CD4-positive, alpha-beta T cell treated with Interleukin-12 subunit alpha and Interleukin-12 subunit beta, for 1 hour (primary cell): ENCODE results near the gene ARHGAP27.

Experiments used
- DNase-seq: peaks from one replicate; pipeline ENCODE4 v3.0.0-alpha.2; 2020

ARHGAP27 gene

DNA sequence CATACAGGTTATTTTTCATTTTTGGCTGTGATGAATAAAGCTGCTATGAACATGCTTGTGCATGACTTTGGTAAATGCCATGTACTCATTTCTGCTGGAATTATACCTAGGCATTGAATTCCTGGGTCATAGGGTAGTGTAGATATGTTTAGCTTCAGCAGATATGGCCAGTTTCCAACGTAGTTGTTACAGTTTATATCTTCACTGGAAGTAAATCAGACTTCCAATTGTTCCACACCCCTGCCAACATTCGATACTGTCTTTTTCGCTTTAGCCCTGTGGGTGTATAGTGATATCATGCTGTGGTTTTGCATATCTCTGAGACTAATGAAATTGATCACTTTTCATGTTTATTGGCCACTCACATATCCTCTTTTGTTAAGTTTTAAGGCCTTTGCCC is 50.4 kb downstream of the ARHGAP27 start:
- DNase-seq = no peak

DNA sequence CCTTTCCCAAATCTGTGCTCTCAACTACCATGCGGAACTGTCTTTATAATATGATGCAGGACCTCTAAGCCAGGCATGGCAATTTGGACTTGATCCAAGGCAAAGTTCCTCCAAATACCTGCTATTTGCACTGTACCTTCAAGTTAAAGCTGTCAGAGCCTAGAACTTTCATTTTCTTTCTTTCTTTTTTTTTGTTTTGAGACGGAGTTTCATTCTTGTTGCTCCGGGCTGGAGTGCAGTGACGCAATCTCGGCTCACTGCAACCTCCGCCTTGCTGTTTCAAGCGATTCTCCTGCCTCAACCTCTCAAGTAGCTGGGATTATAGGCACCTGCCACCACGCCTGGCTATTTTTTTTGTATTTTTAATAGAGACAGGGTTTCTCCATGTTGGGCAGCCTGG is 51.7 kb downstream of the ARHGAP27 start:
- no peak for DNase-seq

DNA sequence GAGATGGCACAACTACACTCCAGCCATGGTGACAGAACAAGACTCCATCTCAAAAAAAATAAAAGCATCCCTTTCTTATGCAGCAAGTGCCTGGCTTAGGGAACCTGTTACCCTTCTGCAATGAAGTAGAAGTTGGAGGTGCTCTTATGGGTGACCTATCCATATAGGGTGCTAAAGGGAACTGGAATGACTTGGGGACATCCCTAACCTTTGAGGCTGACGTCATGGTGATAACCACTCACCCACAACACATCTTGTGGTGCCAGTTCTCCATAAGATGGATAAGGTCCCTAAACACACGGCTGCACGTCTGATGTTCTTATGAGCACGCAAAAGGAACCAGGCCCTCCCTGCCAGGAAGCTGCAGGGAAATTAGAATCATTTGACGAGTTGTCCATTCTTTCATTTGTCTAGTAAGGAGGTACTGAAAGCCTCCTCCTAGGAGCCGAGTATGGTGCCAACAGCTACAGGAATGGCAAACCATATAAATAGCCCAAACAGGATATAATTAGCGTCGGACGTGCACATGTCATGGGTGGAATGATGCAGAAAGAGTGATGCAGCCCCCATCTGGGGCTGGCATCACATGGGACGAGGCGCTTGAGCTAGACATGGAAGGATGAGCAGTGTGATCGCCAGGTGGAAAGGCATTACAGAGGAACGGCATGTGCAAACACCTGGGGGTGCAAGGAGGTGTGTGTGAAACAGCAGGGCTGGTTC is 52.5 kb downstream of the ARHGAP27 start:
- no peak for DNase-seq

DNA sequence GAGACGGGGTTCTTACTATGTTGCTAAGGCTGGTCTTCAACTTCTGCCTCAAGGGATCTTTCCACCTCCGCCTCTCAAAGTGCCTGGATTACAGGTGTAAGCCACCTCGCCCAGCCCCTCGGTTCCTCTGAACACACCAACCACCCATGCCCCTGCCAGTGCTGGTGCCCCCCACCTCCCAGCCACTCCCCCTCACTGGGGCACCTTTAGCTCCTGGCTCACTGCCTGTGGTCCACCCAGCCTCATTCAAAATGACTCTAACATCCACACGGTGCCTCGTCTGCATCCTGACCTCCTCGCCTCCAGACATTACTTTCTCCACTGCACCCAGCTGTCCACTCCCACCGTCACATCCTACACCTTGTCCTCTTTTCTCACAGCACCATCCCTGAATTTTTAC is 55.3 kb downstream of the ARHGAP27 start:
- DNase-seq = no peak

DNA sequence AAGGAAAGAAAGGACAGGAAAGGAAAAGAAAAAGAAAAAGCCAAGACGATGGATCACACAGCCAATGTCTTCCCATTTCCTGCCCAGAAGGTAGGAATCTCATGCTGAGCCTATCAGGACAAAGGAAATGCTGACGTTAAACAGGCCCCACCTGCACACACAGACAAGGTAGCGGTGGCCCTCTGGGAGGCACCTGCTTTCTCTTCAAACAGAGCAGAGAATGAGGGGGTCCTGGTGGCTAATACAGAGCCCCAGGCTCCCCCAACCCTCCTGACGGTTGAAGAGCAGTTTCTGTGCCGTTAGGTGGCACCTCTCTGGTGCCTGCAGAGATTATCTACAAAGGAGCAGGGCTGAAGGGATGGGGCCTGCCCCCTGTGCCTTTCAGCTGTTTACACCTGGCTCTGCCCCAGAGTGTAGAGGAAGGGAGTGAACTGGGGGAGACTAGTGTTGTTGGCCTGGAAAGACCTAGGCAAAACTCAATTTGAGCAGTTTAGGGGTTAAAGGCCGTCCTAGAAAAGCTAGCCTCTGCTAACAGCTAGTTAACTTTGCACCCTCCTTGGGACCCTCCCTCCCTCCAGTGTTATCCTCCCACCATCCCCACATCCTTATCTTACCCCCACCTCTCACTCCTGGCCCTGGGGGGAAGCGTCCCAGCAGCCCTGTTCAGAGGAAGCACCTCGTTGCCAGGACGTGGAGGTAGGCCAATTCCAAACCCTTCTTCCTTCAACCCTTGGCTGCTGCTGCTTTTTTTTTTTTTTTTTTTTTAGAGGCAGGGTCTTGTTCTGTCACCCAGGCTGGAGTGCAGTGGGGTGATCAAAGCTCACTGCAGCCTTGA is 56.3 kb downstream of the ARHGAP27 start:
- no peak for DNase-seq

DNA sequence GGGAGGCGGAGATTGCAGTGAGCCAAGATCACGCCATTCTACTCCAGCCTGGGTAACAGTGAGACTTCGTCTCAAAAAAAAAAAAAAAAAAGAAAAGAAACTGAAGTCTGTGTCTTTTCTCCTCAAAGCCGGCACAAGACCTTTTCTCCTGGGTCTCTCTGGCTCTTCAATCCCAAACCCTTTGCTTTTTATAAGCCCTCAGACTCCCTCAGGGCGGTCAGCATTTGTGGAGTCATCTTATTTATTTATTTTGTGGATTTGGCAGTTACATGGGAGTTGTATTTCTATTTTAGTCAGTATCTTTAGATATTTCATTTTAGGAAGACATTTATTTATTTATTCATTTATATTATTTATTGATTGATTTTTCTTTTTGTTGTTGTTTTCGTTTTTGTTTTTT is 58.2 kb downstream of the ARHGAP27 start:
- no peak for DNase-seq

DNA sequence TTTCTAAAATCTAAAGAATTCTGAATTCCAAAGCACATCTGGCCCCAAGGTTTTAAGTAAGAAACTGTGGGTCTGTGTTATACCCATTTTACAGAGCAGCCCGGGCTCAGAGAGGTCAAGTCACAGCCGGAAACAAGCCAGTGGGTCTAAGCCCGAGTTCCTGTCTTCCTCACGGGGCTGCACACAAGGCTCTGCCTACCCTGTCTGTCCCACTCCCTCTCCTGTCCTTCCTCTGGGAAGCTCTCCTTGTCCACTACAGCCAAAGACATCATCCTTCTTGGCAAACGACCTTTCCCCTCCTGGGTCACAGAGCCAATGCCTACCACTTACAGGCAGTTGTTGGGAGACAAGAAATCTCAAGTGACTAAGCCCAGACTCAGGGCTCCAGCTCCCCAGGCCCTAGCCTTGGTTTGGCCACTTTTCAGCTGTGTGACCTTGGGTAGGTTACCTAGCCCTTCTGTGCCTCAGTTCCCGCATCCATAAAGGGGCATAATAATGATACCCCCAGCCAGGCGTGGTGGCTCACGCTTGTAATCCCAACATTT is 60.3 kb downstream of the ARHGAP27 start:
- no peak for DNase-seq

DNA sequence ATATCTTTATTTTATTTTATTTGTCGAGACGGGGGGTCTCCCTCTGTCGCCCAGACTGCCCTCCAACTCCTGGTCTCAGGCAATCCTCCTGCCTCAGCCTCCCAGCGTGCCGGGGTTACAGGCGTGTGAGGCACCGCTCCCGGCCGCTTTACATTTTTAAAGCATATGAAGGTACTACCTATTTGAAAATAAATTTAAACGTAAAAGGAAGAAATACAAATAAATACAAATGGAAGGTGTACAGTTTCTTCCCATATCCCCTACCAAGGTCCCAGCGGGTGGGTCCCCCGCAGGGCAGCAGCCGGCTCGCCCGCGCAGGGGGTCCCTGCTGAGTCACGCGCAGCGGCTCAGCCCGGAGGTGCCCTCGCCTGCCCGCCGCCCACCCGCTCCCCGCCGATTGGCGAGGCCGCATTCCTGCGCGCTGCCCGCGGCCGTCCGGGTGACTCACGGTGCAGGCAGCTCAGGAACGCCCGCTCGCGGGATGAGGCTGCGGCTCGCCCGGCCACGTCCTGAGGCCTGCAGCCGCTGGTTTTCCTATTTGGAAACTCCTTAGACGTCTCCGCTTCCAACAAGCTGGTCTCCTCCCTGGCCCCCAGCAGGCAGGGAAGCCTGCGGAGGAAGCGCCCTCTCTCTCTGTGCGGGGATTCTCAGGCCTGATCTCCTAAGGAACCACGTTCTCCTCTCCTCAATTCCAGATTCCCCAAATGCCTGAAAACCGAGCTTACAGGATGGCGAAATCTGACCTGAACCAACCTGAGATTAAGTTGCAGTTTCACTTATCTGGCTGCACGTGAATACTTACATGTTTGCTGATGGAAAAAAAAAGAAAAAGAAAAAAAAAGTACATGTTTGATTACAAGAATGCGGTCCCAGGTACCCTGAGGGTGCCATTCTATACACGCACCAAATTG is 61.0 kb downstream of the ARHGAP27 start:
- no peak for DNase-seq

DNA sequence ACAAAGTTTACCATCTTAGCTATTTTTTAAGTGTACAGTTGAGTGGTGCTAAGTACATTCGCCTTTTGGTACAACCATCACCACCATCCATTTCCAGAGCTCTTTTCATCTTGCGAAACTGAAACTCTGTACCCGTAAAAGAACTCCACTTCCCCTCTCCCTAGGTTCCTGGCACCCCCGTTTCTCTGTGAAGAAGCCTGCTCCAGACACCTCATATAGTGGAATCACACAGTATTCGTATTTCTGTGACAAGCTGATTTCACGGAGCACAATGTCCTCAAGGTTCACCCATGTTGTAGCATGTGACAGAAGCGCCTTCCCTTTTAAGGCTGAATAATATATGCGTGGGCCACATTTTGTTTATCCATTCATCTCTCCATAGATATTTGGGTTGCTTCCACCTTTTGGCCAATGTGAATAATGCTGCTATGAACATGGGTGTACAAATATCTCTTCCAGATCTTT is 61.7 kb downstream of the ARHGAP27 start:
- no peak for DNase-seq

DNA sequence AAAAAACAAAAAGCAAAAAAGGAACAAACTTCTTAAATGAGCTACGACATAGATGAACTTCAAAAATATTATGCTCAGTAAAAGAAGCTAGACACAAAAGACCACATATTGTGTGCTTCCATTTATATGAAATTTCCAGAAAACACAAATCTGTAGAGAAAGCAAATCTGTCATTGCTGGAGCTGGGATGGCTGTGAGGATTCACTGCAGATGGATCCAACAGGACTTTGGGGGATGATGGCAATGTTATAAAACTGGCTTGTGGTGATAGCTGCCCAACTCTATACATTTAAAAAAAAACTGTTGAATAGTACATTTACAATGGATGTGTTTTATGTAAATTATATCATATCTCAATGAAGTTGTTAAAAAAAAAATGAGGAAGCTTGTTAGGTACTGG is 63.2 kb downstream of the ARHGAP27 start:
- no peak for DNase-seq

DNA sequence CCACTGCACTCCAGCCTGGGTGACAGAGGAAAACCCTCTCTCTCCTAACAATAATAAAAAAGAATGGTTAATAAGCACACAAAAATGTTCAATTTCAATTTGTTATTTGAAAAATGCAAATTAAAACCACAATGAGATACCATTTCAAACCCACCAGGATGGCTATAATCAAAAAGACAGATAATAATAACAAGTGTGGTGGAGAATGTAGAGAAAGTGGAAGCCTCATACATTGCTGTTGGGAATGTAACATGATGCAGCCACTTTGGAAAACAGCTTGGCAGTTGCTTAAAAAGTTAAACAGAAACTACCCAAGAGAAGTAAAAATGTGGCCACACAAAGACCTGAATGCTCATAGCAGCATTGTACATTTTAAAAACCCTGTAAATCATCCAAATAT is 64.0 kb downstream of the ARHGAP27 start:
- DNase-seq = no peak

DNA sequence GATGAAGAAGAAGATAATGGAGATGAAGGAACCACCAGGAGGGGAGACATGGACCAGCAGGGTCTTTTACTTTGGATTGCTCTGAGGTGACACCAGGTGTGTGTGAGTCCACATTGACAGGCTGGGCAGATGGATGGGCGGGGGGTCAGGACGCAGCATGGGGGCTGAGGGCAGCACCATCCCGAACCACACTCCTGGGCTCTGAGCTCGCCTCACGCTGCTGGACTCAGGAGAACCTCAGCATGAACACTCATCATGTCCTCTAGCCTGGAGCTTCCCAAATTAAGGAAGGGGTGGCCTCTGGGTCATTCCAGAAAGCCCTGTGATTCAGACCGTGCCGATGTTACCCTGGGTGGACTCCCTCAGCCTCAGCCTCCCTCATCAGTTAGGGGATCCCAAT is 65.5 kb downstream of the ARHGAP27 start:
- no peak for DNase-seq

DNA sequence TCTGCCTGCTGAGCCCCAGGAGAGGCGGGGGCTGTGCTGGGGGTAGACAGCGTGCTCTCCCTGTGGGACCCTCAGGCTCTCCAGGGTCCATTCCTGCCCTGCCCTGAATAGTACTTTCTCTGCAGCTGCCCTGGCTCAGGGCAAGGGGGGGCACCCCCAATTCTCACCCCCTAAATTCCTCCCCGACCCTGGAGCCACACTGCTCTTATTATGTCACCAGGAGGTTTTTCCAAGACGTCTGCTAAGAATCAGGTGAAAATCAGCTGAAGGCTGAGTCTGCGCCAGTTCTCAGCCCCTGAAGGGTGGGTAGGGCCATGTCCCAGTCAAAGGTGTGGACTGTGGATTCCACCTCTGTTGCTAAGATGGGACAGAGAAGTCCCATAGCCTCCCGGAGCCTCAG is 66.0 kb downstream of the ARHGAP27 start:
- no peak for DNase-seq

DNA sequence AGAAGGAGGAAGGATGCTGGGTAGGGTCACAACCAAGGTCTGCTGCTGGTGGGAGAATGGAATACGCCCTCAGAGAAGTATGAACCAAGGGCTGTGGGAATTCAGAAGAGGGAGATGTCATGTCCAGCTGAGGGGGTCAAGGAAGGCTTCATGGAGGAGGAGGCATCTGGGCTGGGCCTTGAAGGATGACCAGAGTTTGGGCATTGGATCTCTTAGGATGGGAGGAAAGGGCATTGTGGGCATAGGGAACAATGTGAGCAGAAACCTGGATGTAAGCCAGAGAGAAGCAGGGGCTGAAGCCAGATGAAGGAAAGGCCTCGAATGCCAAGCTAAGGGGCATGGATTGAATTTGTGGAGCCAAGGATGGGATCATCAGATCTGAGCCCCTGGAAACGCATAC is 66.6 kb downstream of the ARHGAP27 start:
- DNase-seq = no peak

DNA sequence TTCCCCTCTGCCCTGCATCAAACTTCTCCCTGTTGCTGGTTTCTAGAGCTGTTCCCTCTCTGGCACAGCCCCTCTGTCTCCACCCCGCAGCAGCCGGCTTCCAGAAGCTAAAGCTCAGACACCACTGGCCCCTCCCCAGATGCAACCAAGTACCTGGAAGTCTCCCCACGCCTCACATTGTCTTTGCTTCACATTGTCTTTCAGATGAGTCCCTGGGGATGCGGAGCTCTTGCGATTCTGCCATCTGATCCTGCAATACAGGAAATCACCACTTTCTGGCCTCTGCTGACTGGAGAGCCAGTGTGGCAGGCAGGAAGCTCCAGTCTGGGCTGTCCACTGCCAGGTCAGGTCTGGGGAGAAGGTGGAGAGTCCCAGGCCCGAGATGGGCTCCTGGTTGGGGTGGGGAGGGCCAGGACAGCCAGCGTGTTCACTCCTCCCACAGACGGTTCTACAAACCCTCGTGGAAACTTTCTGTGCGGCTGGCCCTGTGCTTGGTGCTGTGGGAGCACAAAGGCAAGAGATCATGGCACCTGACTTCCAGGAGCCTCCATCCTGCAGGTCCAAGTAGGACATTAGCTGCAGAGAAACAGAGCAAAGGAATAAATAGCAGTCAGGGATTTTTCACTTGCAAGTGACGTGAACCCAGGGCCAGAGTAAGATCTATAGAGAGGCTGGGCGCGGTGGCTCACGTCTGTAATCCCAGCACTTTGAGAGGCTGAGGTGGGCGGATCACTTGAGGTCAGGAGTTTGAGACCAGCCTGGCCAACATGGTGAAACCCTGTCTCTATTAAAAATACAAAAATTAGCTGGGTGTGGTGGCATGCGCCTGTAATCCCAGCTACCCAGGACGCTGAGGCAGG is 67.9 kb downstream of the ARHGAP27 start:
- DNase-seq = no peak

DNA sequence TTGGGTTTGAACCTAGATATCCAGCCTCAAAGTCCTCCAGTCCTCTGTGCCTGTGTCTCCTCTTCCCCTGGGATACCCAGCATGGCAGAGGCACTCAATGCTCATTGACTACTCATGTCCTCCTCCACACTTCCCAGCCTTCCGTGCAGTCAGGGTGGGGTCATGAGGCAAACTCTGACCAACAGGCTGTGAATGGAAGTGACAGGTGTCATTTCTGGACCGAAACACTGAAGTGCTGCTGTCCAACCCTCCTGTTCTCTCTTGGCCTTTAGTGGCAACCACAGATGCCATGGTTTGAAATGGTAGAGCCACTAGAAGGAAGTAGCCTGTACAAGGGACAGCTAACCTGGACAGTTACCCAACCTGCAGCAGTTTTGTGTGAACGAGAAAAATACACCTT is 69.2 kb downstream of the ARHGAP27 start:
- DNase-seq = no peak

DNA sequence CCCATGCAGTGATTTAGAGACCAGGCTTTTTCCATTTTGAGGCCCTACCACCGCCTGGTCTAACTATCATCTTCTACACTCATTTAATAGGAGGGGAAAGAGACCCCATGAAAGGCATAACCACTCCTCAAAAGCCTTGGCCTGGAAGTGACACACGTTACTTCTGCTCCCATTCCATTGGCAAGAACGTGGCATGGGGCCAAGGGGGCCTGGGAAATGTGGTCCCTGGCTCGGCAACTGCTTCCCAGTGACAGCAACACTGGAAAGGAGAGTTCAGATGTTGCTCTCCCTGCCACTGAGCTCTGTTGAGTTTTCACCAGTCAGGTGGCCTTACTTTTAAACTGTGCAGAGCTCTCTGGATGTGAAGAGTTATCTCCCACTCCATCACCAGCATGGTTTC is 70.7 kb downstream of the ARHGAP27 start:
- DNase-seq = no peak

DNA sequence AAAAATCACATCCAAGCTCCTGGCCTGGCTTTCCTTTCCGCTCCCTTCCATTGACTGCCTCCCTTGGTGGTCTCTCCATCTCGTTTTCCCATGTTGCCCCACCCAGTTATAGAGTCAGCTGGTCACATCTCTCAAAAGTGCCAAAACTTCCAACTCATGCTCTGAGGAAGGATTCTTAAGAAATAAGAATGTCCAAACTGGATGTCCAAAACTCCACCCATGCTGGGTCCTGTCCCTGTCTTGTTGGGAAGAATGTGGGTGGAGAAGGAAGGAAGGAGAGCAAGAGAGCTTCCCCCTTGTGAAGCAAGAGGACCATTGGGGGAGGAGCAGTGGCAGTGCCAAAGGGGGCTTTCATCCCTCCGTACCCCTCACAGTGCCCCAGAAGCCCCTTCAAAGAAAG is 71.2 kb downstream of the ARHGAP27 start:
- DNase-seq = no peak

DNA sequence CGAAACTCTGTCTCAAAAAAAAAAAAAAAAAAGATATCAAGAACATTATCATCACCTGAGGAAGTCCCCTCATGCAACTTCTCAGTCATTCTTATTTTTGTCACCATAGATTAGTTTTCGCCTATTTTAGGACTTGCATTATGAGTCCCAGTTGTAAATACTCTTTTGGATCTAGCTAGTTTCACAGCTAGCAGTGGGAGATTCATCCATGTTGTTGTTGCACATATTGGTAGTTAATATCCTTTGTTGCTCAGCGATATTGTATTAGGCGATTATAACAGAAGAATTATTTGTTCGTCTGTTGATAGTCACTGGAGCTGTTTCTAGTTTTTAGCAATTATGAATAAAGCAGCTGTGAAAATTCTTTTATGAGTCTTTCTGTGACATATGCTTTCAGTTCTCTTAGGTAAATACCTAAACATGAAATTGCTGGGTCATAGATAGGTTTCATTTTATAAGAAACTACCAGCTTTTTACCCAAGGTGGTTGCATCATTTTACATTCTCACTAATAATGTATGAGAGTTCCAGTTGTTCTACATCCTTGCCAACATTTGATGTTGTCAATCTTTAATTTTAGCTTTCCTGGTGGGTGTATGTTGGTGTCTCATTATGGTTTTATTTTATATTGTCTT is 75.2 kb downstream of the ARHGAP27 start:
- no peak for DNase-seq

DNA sequence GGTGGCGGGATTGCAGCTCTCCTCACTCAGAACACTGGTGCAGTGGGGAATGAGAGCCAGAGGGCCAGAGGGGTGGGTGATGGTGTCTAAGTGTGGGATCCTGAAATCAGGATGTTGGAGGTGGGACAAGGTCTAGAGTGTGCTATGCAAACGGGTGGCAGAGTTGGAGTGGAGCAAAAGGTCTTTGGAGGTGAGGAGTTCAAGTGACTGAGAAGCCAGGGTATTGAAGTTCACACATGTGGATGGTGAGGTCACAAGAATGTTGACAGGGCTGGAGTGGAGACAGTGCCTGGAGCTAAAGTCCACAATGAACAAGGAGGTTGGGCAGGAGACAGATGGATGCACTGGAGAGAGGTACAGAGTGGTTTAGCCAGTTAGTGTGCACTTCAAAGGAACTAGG is 77.6 kb downstream of the ARHGAP27 start:
- DNase-seq = no peak

DNA sequence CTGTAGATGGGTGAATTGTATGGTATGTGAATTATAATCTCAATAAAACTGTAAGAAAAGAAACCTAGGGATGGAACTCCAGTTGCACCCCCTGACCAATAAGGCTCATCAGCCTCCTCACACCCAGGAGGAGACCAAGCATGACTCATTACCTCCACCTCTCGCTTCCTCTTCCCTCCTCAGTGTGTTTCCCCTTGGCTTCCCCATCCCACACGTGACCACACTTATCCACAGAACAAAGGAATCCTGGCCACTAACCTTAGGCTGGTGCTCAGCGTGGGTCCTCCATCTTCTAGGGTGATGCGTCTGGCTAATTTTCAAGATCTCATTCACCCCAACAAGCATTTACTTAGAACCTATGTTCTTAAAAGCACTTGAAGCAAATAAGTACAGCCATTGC is 79.6 kb downstream of the ARHGAP27 start:
- DNase-seq = peak; percentile 9

DNA sequence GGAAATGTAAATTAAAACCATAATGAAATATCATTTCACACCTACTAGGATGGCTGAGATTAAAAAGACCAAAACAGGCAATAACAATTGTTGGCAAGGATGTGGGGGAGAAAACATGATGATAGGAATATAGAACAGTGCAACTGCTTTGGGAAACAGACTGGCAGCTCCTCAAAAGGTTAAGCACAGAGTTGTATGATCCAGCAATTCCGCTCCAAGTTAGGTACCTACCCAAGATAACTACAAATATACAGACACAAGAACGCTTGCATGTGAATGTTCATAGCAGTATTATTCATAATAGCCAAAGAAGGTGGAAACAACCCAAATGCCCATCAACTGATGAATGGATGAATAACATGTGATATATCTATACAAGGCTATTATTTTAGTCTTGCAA is 80.8 kb downstream of the ARHGAP27 start:
- no peak for DNase-seq
